H1 (cell line): ENCODE results near the gene ZIC5. TPM values are rescaled to one million over a fixed set of nuclear protein-coding genes. Genes with fewer than 3 reads are reported as not detected.

Experiments
- BCL11A ChIP-seq, 2 experiments: IDR thresholded peaks; one replicate each; pipeline ENCODE4 v1.6.1; 2011; ENCODE audit warnings: low read depth in 2 of 2, low read length in 2 of 2, mild to moderate bottlenecking in 2 of 2
- SIX5 ChIP-seq: IDR thresholded peaks from 2 replicates; pipeline ENCODE4 v1.6.1; 2011; ENCODE audit warnings: mild to moderate bottlenecking, low read depth, low read length
- TAF1 ChIP-seq: IDR thresholded peaks from 2 replicates; pipeline ENCODE4 v1.6.1; 2011; ENCODE audit warnings: mild to moderate bottlenecking, low read depth, low read length
- polyA plus RNA-seq, 7 experiments: library from polyadenylated mRNA; depleted of rRNA in 3 of 7; stranded (reverse) in 5 of 7; unstranded in 2 of 7; fragments of >200 nt in 5 of 7; fragments of 200-250 nt in 2 of 7; gene quantifications; 1 replicate in 5 of 7; 2 replicates in 1 of 7; 4 replicates in 1 of 7; pipeline versions ENCODE4 v1.2.1 to v1.2.3, GENCODE V29; 2011 to 2013; ENCODE audit warnings: missing spikeins in 2 of 7, mixed read lengths in 2 of 7
- total RNA-seq: library from RNA; stranded (reverse); fragmentation: NEBNext Ultra II Directional; extraction: Animal tissue kit (Norgen Biotek cat#: 25700); gene quantifications from 2 replicates; pipeline ENCODE4 v1.2.1, GENCODE V29; 2021
- TF ChIP-seq, protein P1 (sequence below): IDR thresholded peaks from 2 replicates; pipeline ENCODE4 v1.6.1; 2012; ENCODE audit warnings: inconsistent platforms

The ZIC5 gene
- total and polyA plus RNA-seq, 2 of the 8 experiments (the other 6 are each of a cell fraction or from before 2014, with no cell fraction given): 14.2 to 52.7 TPM

GRCh38 chr13:99987154-99988019, 15.8 kb upstream of the ZIC5 start (continued):
- TF ChIP-seq, protein P1, sequence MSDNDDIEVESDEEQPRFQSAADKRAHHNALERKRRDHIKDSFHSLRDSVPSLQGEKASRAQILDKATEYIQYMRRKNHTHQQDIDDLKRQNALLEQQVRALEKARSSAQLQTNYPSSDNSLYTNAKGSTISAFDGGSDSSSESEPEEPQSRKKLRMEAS: 0 out of 2 replicates have a peak, but pooled peaks have one; percentile 7
- TF ChIP-seq BCL11A (IDR thresholded peaks at IDR 0.05; ENCODE audit: low read depth in 2 of 2, low read length in 2 of 2): no peak
- TF ChIP-seq SIX5: no peak
- TF ChIP-seq TAF1: 0 out of 2 replicates have a peak, but pooled peaks have one; percentile 26
